HUES64 (cell line): ENCODE data around the gene TMPRSS11D.

Source experiments
- H3K27ac ChIP-seq: 2 replicates; pipeline ENCODE4 v1.7.0; 2013; ENCODE audit warnings: low read depth, low read length, inconsistent platforms
- H3K27me3 ChIP-seq: 2 replicates; pipeline ENCODE4 v1.6.1; 2013; ENCODE audit warnings: mild to moderate bottlenecking, low read length; ENCODE audit not compliant: insufficient read depth
- H3K36me3 ChIP-seq: 2 replicates; pipeline ENCODE4 v1.6.1; 2013; ENCODE audit warnings: mild to moderate bottlenecking, low read length; ENCODE audit not compliant: insufficient read depth
- H3K4me1 ChIP-seq: 2 replicates; pipeline ENCODE4 v1.6.1; 2013; ENCODE audit warnings: mild to moderate bottlenecking, low read length, moderate library complexity; ENCODE audit not compliant: insufficient read depth
- H3K4me3 ChIP-seq: 2 replicates; pipeline ENCODE4 v1.5.1; 2013; ENCODE audit warnings: mild to moderate bottlenecking, low read length, moderate library complexity
- H3K9ac ChIP-seq: 2 replicates; pipeline ENCODE4 v1.6.1; 2013; ENCODE audit warnings: mild to moderate bottlenecking, low read depth, low read length
- H3K9me3 ChIP-seq: 2 replicates; pipeline ENCODE4 v1.6.1; 2013; ENCODE audit warnings: low read depth, low read length; ENCODE audit not compliant: insufficient read depth
- WGBS: fragments of 150-250, 120-280 bp; methylation state at CpG from one replicate; pipeline ENCODE4 v1.1.7; 2013; ENCODE audit warnings: missing lambda C conversion rate; 5-methylcytosine and 5-hydroxymethylcytosine counted together

TMPRSS11D gene

DNA sequence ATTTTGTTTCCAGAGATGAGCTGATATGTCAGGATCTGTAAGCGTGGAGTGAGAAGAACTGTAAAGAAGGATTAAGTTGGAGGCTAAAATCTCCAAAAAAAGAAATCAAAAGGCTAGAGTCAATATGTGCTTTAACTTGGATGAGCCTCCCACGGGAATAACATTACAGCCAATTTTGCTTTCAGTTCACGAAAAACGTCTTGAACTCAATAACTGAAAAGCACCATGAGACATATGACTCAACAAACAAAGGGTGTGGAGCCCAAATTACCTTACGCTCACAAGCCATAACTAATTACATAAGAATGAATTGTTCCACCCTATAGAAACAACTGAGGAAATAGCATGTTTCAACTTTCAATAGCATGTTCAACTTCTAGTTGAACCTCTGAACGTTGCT is 22.3 kb downstream of the TMPRSS11D start:
- no peaks in the 10 kb centered on the region for H3K27me3 ChIP-seq
- H3K9me3 ChIP-seq = no peaks in the 10 kb centered on the region
- H3K9ac ChIP-seq = no peak overlapping the region
- WGBS = 88% methylated on average over 5 of the region's 6 CpGs
- H3K4me1 ChIP-seq = no peaks in the 10 kb centered on the region
- no peaks in the 10 kb centered on the region for H3K36me3 ChIP-seq
- H3K4me3 ChIP-seq = no peak overlapping the region
- H3K27ac ChIP-seq = no peak overlapping the region

DNA sequence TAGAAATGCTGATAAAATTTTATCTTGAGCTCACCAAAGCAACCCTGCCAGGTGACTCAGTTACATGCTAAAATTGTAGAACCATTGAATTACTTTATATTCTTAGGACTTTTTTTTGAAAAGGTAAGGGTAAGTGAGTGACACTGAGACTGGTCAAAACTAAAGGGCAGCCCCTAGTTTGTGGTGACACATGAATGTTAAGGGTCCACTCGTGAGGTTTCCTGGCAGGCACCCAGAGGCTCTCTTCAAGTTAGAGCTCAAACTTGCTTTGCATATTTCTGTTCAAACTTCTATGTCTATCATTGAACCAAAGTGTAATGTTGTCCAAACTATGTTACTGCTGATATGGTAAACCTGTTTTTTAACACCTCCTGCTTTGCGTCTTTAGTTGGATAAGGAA is 30.5 kb downstream of the TMPRSS11D start:
- 96% methylated on average over 2 of the region's 2 CpGs for WGBS
- Histone ChIP-seq H3K9ac (no peak overlapping the region), H3K36me3 (no peaks in the 10 kb centered on the region), H3K27me3 (no peaks in the 10 kb centered on the region), H3K4me3 (no peak overlapping the region), H3K27ac (no peak overlapping the region), H3K4me1 (no peaks in the 10 kb centered on the region), H3K9me3 (no peaks in the 10 kb centered on the region)

DNA sequence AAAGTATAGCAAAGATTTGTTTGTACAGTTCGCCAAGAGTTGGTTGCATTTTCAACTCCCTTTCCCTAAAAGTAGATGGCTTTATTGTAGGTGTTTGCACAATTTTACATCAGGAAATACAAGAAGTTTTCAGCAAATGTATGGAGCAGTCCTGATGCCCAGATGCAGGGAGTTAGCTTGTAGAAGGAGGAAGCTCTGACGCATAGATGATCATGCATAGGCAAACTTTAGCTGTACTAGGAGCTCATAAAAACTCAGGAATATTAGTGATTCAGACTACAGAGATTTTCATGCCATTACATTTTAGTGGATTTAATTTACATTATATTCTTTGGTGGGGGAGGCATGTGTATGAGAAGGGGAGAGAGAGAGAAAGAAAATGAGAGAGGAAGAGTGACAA is 62.9 kb downstream of the TMPRSS11D start:
- Histone ChIP-seq H3K27me3 (no peaks in the 10 kb centered on the region), H3K27ac (no peak overlapping the region), H3K9ac (no peak overlapping the region), H3K4me3 (no peak overlapping the region), H3K9me3 (no peaks in the 10 kb centered on the region), H3K4me1 (no peaks in the 10 kb centered on the region), H3K36me3 (no peaks in the 10 kb centered on the region)
- WGBS = 86% methylated on average over 2 of the region's 2 CpGs

DNA sequence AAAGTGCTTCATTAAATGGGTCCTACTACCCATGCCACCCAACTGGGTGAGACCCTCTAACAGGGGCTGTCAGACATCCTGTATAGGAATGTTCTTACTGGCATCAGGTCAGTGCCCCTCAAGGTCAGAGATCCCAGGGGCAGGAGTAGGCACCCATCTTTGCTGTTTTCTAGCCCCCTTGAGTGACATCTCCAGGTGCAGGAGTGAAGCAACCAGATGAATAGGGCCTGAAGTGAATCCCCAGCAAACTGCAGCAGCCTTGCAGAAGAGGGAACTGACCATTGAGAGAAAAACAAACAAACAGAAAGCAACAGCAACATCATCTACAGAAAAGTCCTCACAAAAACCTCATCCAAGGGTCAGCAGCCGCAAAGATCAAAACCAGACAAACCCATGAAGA is 73.8 kb downstream of the TMPRSS11D start:
- H3K27me3 ChIP-seq = no peaks in the 10 kb centered on the region
- H3K9ac ChIP-seq = no peak overlapping the region
- H3K27ac ChIP-seq = no peak overlapping the region
- H3K36me3 ChIP-seq = no peaks in the 10 kb centered on the region
- no peak overlapping the region for H3K4me3 ChIP-seq
- H3K9me3 ChIP-seq = no peaks in the 10 kb centered on the region
- WGBS = 100% methylated on average over 1 of the region's 1 CpG
- no peaks in the 10 kb centered on the region for H3K4me1 ChIP-seq

GRCh38 chr4:67809502-67809901 is 74.3 kb downstream of the TMPRSS11D start:
- Histone ChIP-seq H3K4me3 (no peak overlapping the region), H3K27me3 (no peaks in the 10 kb centered on the region), H3K9me3 (no peaks in the 10 kb centered on the region), H3K36me3 (no peaks in the 10 kb centered on the region), H3K27ac (no peak overlapping the region), H3K4me1 (no peaks in the 10 kb centered on the region), H3K9ac (no peak overlapping the region)
- 93% methylated on average over 7 of the region's 7 CpGs for WGBS

- Histone ChIP-seq H3K4me3 (no peak overlapping the region), H3K9me3 (no peaks in the 10 kb centered on the region), H3K36me3 (no peaks in the 10 kb centered on the region)
These were observed 87.0 kb downstream of the TMPRSS11D start for GRCh38 chr4:67796810-67797209.

DNA sequence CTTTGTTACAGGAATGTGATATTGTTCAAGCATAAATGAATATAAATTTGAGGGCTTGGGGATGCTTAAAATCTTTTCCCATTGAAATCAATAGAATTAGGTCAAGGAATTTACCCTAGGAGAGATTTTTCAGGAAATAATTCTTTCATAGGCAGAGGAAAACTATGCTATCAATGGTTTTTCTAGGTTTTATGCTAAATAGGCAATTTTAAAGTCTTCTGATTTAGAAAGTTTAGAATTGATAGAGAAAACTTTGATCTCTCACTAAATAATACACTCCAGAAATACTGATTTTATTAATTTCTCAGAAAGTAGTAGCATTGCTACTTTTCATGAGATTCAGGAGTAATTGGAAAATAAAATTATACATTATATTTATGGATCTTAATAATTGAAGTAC is 93.1 kb downstream of the TMPRSS11D start:
- Histone ChIP-seq H3K27me3 (no peaks in the 10 kb centered on the region), H3K27ac (no peak overlapping the region), H3K9me3 (no peaks in the 10 kb centered on the region), H3K36me3 (no peaks in the 10 kb centered on the region), H3K4me3 (no peak overlapping the region), H3K9ac (no peak overlapping the region), H3K4me1 (no peaks in the 10 kb centered on the region)

More at GRCh38 chr4:67796810-67797209, 87.0 kb downstream of the TMPRSS11D start:
- Histone ChIP-seq H3K27me3 (no peaks in the 10 kb centered on the region), H3K4me1 (no peaks in the 10 kb centered on the region), H3K9ac (no peak overlapping the region), H3K27ac (no peak overlapping the region)

DNA sequence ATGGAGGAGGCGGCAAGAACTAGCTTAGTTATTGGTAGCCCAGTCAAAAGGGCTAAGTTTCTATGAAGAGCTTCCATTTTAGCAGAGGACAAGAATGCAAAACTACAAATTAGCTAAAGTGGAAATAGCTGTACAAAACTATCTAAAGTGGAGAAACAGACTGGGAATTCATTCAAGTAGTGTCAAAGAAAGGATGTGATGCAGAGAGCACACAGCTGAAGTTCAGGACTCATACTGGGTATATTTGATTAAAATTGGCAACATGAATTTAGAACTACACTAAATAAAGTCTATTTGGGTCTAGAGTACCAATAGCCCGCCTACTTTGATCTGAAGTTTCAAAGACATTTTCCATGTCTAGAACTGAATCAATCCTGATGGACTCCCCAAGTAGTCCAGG is 96.5 kb downstream of the TMPRSS11D start:
- no peaks in the 10 kb centered on the region for H3K36me3 ChIP-seq
- H3K4me1 ChIP-seq = no peaks in the 10 kb centered on the region
- H3K27me3 ChIP-seq = no peaks in the 10 kb centered on the region
- 94% methylated on average over 2 of the region's 2 CpGs for WGBS
- no peak overlapping the region for H3K27ac ChIP-seq
- H3K9me3 ChIP-seq = no peaks in the 10 kb centered on the region
- no peak overlapping the region for H3K9ac ChIP-seq
- no peak overlapping the region for H3K4me3 ChIP-seq

- Histone ChIP-seq H3K4me1 (no peaks in the 10 kb centered on the region), H3K27me3 (no peaks in the 10 kb centered on the region), H3K36me3 (no peaks in the 10 kb centered on the region), H3K27ac (no peak overlapping the region), H3K9ac (no peak overlapping the region), H3K9me3 (no peaks in the 10 kb centered on the region), H3K4me3 (no peak overlapping the region)
- 95% methylated on average over 2 of the region's 2 CpGs for WGBS
These were observed 98.3 kb downstream of the TMPRSS11D start for GRCh38 chr4:67785528-67785927.

DNA sequence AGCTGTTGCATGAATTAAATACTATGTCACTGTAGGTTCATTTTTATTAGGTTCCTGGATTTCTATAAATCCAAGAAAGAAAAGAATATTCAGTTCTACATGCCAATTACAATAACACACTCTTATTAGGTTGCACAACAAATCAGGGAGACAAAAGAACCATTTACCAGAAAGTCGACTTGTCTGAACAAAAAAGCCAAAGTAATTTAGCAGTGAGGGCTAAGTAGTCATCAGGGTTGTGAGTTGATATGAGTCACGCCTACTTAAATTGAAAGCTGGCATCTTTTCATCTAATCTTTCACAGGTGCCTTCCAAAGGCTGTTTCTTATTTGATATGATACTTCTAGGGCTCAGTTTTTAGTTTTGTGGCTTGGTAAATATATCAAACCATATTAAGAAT is 104.2 kb downstream of the TMPRSS11D start:
- H3K27me3 ChIP-seq = no peaks in the 10 kb centered on the region

DNA sequence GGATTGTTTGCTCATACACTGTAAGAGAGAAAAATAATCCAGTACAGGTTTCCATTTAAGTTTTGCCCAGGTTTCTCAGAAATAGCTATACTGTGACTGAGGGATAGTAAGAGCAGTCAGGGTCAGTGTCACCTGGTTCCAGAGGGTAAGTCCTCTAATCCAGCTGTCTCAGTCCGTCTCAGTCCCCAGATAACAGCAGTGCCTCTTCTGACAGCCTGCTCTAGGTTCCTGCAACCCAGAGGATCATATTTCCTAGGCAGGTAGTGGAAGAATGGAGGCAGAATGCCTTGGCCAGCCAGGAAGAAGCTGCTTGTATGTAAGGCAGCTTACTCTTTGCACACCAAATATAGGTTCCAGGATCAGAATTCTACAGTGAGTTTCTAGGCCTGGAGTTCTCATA is 107.1 kb downstream of the TMPRSS11D start:
- Histone ChIP-seq H3K9me3 (no peaks in the 10 kb centered on the region), H3K27ac (no peak overlapping the region), H3K36me3 (no peaks in the 10 kb centered on the region), H3K4me3 (no peak overlapping the region), H3K27me3 (no peaks in the 10 kb centered on the region), H3K4me1 (0 out of 2 replicates have a peak, but pooled peaks cover 3% of the 10 kb centered on the region), H3K9ac (no peak overlapping the region)
- WGBS = 86% methylated on average over 1 of the region's 1 CpG

More for the DNA sequence above, 104.2 kb downstream of the TMPRSS11D start:
- H3K4me1 ChIP-seq = 0 out of 2 replicates have a peak, but pooled peaks cover 3% of the 10 kb centered on the region
- 91% methylated on average over 2 of the region's 2 CpGs for WGBS
- H3K9me3 ChIP-seq = no peaks in the 10 kb centered on the region
- H3K27ac ChIP-seq = no peak overlapping the region
- no peak overlapping the region for H3K4me3 ChIP-seq
- no peaks in the 10 kb centered on the region for H3K36me3 ChIP-seq
- H3K9ac ChIP-seq = no peak overlapping the region
